Kidney epithelial cell (primary cell): ENCODE data around the gene ZG16B. TPM values are rescaled to one million over a fixed set of nuclear protein-coding genes. Genes with fewer than 3 reads are reported as not detected.

Source experiments
- DNase-seq: peaks from one replicate; pipeline ENCODE4 v3.0.0-alpha.2; 2010; ENCODE audit warnings: low read depth
- H3K27me3 ChIP-seq: 2 replicates; pipeline ENCODE4 v1.6.0; 2011; ENCODE audit warnings: low read length; ENCODE audit not compliant: control insufficient read depth, insufficient read depth
- H3K36me3 ChIP-seq: 2 replicates; pipeline ENCODE4 v1.5.1; 2011; ENCODE audit warnings: low read length; ENCODE audit not compliant: control insufficient read depth, insufficient read depth
- H3K4me3 ChIP-seq: 2 replicates; pipeline ENCODE4 v1.5.1; 2011; ENCODE audit warnings: low read depth, mild to moderate bottlenecking, control low read depth, low read length
- total RNA-seq: library from RNA; depleted of rRNA; stranded (reverse); fragments of >200 nt; gene quantifications from 2 replicates; pipeline ENCODE4 v1.2.3, GENCODE V29; 2015
- TF ChIP-seq, protein P1 (sequence below): IDR thresholded peaks from 2 replicates; pipeline ENCODE4 v1.5.1; 2011; ENCODE audit warnings: mild to moderate bottlenecking, moderate library complexity, low read length, control low read depth, inconsistent platforms; ENCODE audit not compliant: insufficient read depth, poor library complexity, severe bottlenecking

ZG16B gene
- total RNA-seq, 1 donor from 2014 or later: 1.1 TPM

DNA sequence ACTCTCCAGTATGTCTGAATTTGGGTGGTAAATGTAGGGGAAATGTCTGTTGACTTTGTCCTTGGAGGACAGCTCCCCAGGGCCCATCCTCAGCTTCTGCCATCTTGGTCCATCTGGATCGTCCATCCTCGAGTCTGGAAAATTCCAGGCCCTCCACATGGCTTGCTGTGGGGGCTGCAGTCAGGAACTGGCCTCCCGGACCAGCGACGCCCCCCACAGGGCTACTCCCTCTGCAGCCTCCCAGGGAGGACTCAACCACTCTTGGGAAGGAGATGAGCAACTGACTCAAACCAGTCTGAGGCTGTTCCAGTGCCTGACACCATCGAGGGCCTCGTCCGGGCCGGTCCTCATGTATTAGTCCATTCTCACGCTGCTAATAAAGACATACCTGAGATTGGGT lies 5.5 kb upstream of the ZG16B start:
- DNase-seq: no peak
- peaks cover 2% of the 10 kb centered on the region for H3K27me3 ChIP-seq

DNA sequence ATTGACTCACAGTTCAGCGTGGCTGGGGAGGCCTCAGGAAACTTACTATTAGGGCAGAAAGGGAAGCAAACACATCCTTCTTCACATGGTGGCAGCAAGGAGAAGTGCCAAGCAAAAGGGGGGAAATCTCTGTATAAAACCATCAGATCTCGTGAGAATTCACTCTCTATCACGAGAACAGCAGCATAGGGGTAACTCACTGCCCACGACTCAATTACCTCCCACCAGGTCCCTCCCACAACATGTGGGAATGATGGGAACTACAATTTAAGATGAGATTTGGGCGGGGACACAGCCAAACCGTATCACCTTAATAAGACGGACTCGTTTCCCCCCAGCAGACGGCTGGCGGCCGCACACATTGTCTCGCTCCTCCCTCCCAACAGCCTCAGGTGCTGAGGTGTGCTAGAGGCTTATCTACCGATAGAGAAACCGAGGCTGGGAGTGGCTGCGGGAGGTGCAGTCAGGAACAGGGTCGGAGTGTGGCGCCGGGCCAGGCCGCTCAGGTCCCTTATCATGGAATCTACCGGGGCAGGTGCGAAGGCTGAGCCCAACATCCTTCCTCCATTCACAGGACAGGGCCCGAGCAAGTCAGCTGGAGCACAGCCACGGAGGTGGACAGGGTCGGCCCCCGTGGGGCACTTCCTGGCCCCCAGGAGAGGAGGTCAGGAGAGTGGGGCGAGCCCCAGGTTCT lies 4.9 kb upstream of the ZG16B start:
- no peak for DNase-seq
- TF ChIP-seq, protein P1, sequence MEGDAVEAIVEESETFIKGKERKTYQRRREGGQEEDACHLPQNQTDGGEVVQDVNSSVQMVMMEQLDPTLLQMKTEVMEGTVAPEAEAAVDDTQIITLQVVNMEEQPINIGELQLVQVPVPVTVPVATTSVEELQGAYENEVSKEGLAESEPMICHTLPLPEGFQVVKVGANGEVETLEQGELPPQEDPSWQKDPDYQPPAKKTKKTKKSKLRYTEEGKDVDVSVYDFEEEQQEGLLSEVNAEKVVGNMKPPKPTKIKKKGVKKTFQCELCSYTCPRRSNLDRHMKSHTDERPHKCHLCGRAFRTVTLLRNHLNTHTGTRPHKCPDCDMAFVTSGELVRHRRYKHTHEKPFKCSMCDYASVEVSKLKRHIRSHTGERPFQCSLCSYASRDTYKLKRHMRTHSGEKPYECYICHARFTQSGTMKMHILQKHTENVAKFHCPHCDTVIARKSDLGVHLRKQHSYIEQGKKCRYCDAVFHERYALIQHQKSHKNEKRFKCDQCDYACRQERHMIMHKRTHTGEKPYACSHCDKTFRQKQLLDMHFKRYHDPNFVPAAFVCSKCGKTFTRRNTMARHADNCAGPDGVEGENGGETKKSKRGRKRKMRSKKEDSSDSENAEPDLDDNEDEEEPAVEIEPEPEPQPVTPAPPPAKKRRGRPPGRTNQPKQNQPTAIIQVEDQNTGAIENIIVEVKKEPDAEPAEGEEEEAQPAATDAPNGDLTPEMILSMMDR: no peak
- Histone ChIP-seq H3K27me3 (peaks cover 2% of the 10 kb centered on the region), H3K4me3 (no peak overlapping the region), H3K36me3 (no peaks in the 10 kb centered on the region)

More for the DNA sequence above, 5.5 kb upstream of the ZG16B start:
- TF ChIP-seq, protein P1: no peak
- Histone ChIP-seq H3K36me3 (no peaks in the 10 kb centered on the region), H3K4me3 (no peak overlapping the region)

DNA sequence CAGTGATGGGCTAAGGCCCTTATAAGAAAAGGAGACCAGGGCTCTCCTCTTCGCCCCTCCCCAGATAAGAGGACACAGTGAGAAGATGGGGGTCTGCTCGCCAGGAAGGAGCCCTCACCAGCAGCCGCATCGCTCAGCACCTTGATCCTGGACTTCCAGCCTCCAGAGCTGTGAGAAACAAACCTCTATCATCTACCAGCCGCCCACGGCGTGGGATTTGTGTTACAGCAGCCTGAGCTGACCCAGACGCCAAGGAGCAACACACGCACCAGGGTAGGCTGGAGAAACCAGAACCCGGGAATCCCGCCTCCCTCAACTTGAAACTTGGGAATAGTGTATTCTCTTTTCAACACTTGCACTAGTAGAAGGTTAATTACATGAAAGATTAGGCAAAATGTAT lies 4.2 kb upstream of the ZG16B start:
- TF ChIP-seq, protein P1: no peak
- peaks cover 2% of the 10 kb centered on the region for H3K27me3 ChIP-seq
- no peaks in the 10 kb centered on the region for H3K36me3 ChIP-seq

DNA sequence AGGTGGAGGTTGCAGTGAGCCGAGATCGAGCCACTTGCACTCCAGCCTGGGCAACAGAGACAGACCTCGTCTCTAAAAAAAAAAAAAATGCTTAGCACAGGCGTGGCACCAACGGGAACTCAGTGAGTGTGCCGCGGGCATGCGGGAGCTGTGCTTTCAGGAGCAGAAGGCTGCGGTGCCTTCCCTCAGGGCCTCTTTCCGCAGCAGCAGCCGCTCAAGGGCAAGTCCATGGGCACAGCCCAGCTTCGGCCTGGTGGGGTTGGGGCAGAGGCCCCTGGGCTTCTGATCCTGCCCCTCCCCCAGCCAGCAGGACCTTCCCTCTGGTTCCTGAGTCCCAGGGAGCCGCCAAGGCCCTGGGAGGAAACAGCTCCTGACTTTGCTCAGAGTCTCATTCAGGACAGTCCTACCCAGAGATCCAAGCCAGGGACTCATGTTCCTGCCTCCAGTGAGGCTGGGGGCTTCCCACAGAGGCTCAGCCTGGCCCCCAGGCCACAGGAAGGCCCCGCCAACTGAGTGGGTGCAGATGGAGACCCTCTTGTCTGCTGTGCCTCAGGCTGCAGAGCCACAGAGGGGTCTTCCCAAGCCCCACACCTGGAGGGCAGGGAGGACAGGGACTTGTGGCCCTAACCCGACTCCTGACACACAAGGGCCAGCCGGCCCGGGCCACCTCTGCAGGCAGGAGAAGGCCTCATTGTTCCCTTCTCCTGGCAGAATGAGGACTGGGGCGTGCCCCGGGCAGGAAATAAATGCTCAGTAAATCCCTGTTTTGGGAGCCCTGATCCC lies 3.3 kb upstream of the ZG16B start:
- H3K36me3 ChIP-seq: no peaks in the 10 kb centered on the region
- H3K27me3 ChIP-seq: peaks cover 2% of the 10 kb centered on the region
- H3K4me3 ChIP-seq: no peak overlapping the region
- no peak for DNase-seq
- TF ChIP-seq, protein P1: no peak

More for the DNA sequence above, 4.2 kb upstream of the ZG16B start:
- no peak for DNase-seq
- no peak overlapping the region for H3K4me3 ChIP-seq

DNA sequence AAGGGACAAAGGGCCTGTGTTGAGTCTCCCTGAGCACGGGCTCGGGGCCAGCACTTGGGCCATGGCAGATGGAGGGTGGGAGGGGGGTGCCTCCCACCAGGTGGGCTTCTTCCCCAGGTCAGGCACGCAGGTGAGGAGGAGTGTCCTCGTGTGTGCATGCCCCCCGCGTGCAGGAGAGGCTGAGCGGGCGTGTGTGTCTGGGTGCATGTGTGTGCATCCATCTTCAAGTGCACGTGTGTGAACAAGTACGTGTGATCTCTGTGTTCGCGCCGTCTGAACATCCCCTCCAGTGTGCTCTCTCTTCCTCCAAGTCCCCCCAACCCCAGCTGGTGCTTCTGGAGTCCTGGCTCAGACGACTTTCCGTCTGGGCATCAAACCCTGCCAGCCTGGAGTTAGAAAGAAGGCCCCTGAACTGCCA lies 2.7 kb upstream of the ZG16B start:
- H3K4me3 ChIP-seq: no peak overlapping the region
- peaks cover 2% of the 10 kb centered on the region for H3K27me3 ChIP-seq
- DNase-seq: no peak
- H3K36me3 ChIP-seq: no peaks in the 10 kb centered on the region
- TF ChIP-seq, protein P1: no peak
